ENCODE results near the gene F10.

F10 gene

GRCh38 chr13:113117911-113118260 is 4.7 kb upstream of the F10 start:
- WGBS, 2 experiments = 89 to 92% methylated on average over 9 of the region's 9 CpGs
- Histone ChIP-seq H3K4me1 (ENCODE audit: control insufficient read depth, insufficient read depth, low read length) (peaks cover 8% of the 10 kb centered on the region), H3K36me3 (ENCODE audit: control insufficient read depth, insufficient read depth, low read length) (no peaks in the 10 kb centered on the region), H3K27me3 (ENCODE audit: control insufficient read depth, insufficient read depth, low read length, poor library complexity, severe bottlenecking) (peaks cover 7% of the 10 kb centered on the region), H3K4me3 (ENCODE audit: insufficient read depth, low read depth, low read length) (no peak overlapping the region), H3K9me3 (ENCODE audit: control insufficient read depth, low read length) (no peaks in the 10 kb centered on the region), H3K27ac (ENCODE audit: insufficient read depth, low read depth, low read length, poor library complexity, severe bottlenecking) (no peak overlapping the region)

- H3K27me3 ChIP-seq (ENCODE audit: control insufficient read depth, insufficient read depth, low read length, poor library complexity, severe bottlenecking) = peaks cover 4% of the 10 kb centered on the region
- H3K27ac ChIP-seq (ENCODE audit: insufficient read depth, low read depth, low read length, poor library complexity, severe bottlenecking) = no peak overlapping the region
- WGBS, 2 experiments = 93 to 95% methylated on average over 42 of the region's 42 CpGs
- no peaks in the 10 kb centered on the region for H3K9me3 ChIP-seq (ENCODE audit: control insufficient read depth, low read length)
- no peak overlapping the region for H3K4me3 ChIP-seq (ENCODE audit: insufficient read depth, low read depth, low read length)
- no peaks in the 10 kb centered on the region for H3K36me3 ChIP-seq (ENCODE audit: control insufficient read depth, insufficient read depth, low read length)
- peaks cover 14% of the 10 kb centered on the region for H3K4me1 ChIP-seq (ENCODE audit: control insufficient read depth, insufficient read depth, low read length)
These were observed 4.2 kb upstream of the F10 start for GRCh38 chr13:113118261-113119021.

GRCh38 chr13:113119166-113119821 is 3.3 kb upstream of the F10 start:
- H3K27me3 ChIP-seq (ENCODE audit: control insufficient read depth, insufficient read depth, low read length, poor library complexity, severe bottlenecking) = no peaks in the 10 kb centered on the region
- peaks cover 14% of the 10 kb centered on the region for H3K4me1 ChIP-seq (ENCODE audit: control insufficient read depth, insufficient read depth, low read length)
- H3K4me3 ChIP-seq (ENCODE audit: insufficient read depth, low read depth, low read length) = no peak overlapping the region
- no peaks in the 10 kb centered on the region for H3K36me3 ChIP-seq (ENCODE audit: control insufficient read depth, insufficient read depth, low read length)
- WGBS, 2 experiments = 91% methylated on average over 16 of the region's 16 CpGs
- H3K27ac ChIP-seq (ENCODE audit: insufficient read depth, low read depth, low read length, poor library complexity, severe bottlenecking) = no peak overlapping the region
- no peaks in the 10 kb centered on the region for H3K9me3 ChIP-seq (ENCODE audit: control insufficient read depth, low read length)

- 91 to 93% methylated on average over 7 of the region's 7 CpGs for WGBS, 2 experiments
- Histone ChIP-seq H3K9me3 (ENCODE audit: control insufficient read depth, low read length) (no peaks in the 10 kb centered on the region), H3K27ac (ENCODE audit: insufficient read depth, low read depth, low read length, poor library complexity, severe bottlenecking) (no peak overlapping the region), H3K4me3 (ENCODE audit: insufficient read depth, low read depth, low read length) (no peak overlapping the region), H3K4me1 (ENCODE audit: control insufficient read depth, insufficient read depth, low read length) (peaks cover 14% of the 10 kb centered on the region), H3K36me3 (ENCODE audit: control insufficient read depth, insufficient read depth, low read length) (no peaks in the 10 kb centered on the region), H3K27me3 (ENCODE audit: control insufficient read depth, insufficient read depth, low read length, poor library complexity, severe bottlenecking) (no peaks in the 10 kb centered on the region)
These were observed 2.8 kb upstream of the F10 start for GRCh38 chr13:113119822-113120189.

- H3K4me1 ChIP-seq (ENCODE audit: control insufficient read depth, insufficient read depth, low read length) = peaks cover 14% of the 10 kb centered on the region
- no peak overlapping the region for H3K27ac ChIP-seq (ENCODE audit: insufficient read depth, low read depth, low read length, poor library complexity, severe bottlenecking)
- H3K9me3 ChIP-seq (ENCODE audit: control insufficient read depth, low read length) = no peaks in the 10 kb centered on the region
- no peaks in the 10 kb centered on the region for H3K27me3 ChIP-seq (ENCODE audit: control insufficient read depth, insufficient read depth, low read length, poor library complexity, severe bottlenecking)
- H3K4me3 ChIP-seq (ENCODE audit: insufficient read depth, low read depth, low read length) = no peak overlapping the region
- H3K36me3 ChIP-seq (ENCODE audit: control insufficient read depth, insufficient read depth, low read length) = no peaks in the 10 kb centered on the region
- WGBS, 2 experiments = 91 to 94% methylated on average over 19 of the region's 19 CpGs
These were observed 2.1 kb upstream of the F10 start for GRCh38 chr13:113120300-113121182.

GRCh38 chr13:113121183-113121927 is 1.2 kb upstream of the F10 start:
- Histone ChIP-seq H3K27ac (ENCODE audit: insufficient read depth, low read depth, low read length, poor library complexity, severe bottlenecking) (no peak overlapping the region), H3K27me3 (ENCODE audit: control insufficient read depth, insufficient read depth, low read length, poor library complexity, severe bottlenecking) (no peaks in the 10 kb centered on the region), H3K9me3 (ENCODE audit: control insufficient read depth, low read length) (no peaks in the 10 kb centered on the region), H3K36me3 (ENCODE audit: control insufficient read depth, insufficient read depth, low read length) (no peaks in the 10 kb centered on the region), H3K4me1 (ENCODE audit: control insufficient read depth, insufficient read depth, low read length) (peaks cover 14% of the 10 kb centered on the region), H3K4me3 (ENCODE audit: insufficient read depth, low read depth, low read length) (no peak overlapping the region)
- 95 to 96% methylated on average over 24 of the region's 24 CpGs for WGBS, 2 experiments

GRCh38 chr13:113121928-113122471 is 599 bp upstream of the F10 start:
- Histone ChIP-seq H3K9me3 (ENCODE audit: control insufficient read depth, low read length) (no peaks in the 10 kb centered on the region), H3K36me3 (ENCODE audit: control insufficient read depth, insufficient read depth, low read length) (no peaks in the 10 kb centered on the region), H3K27ac (ENCODE audit: insufficient read depth, low read depth, low read length, poor library complexity, severe bottlenecking) (no peak overlapping the region), H3K4me3 (ENCODE audit: insufficient read depth, low read depth, low read length) (no peak overlapping the region), H3K4me1 (ENCODE audit: control insufficient read depth, insufficient read depth, low read length) (peaks cover 14% of the 10 kb centered on the region), H3K27me3 (ENCODE audit: control insufficient read depth, insufficient read depth, low read length, poor library complexity, severe bottlenecking) (no peaks in the 10 kb centered on the region)
- 93 to 95% methylated on average over 16 of the region's 16 CpGs for WGBS, 2 experiments

- H3K27ac ChIP-seq (ENCODE audit: insufficient read depth, low read depth, low read length, poor library complexity, severe bottlenecking) = no peak overlapping the region
- no peak overlapping the region for H3K4me3 ChIP-seq (ENCODE audit: insufficient read depth, low read depth, low read length)
- 85 to 87% methylated on average over 29 of the region's 29 CpGs for WGBS, 2 experiments
These were observed 915 bp downstream of the F10 start for GRCh38 chr13:113123226-113124201.

More at GRCh38 chr13:113123226-113124201, 915 bp downstream of the F10 start:
- peaks cover 14% of the 10 kb centered on the region for H3K4me1 ChIP-seq (ENCODE audit: control insufficient read depth, insufficient read depth, low read length)
- no peaks in the 10 kb centered on the region for H3K9me3 ChIP-seq (ENCODE audit: control insufficient read depth, low read length)
- H3K36me3 ChIP-seq (ENCODE audit: control insufficient read depth, insufficient read depth, low read length) = no peaks in the 10 kb centered on the region
- no peaks in the 10 kb centered on the region for H3K27me3 ChIP-seq (ENCODE audit: control insufficient read depth, insufficient read depth, low read length, poor library complexity, severe bottlenecking)

All from ectodermal cell (in vitro differentiated cells).